Stomach (tissue), 4 donors: ENCODE data around the gene C1orf174.

Experiments used
- CTCF ChIP-seq, 7 experiments: fragments of 450-650 bp in 4 of 7; fragments of 200-600 bp in 3 of 7; sonication (generic) in 3 of 7; IDR thresholded peaks; one replicate each; pipeline ENCODE4 v1.5.1; 2016 to 2019; ENCODE audit warnings: antibody characterized with exemption in 7 of 7, control low read depth in 2 of 7, mild to moderate bottlenecking in 1 of 7
- POLR2A ChIP-seq, 4 donors: fragments of 450-650 bp; IDR thresholded peaks; one replicate each; pipeline ENCODE4 v1.6.1; 2016; ENCODE audit warnings: antibody characterized with exemption in 4 of 4, control low read depth in 2 of 4, mild to moderate bottlenecking in 1 of 4, moderate library complexity in 1 of 4
- POLR2AphosphoS5 ChIP-seq, 3 donors: sonication (generic); formaldehyde crosslinking; IDR thresholded peaks; one replicate each; pipeline ENCODE4 v1.6.1; 2016; ENCODE audit warnings: antibody characterized with exemption in 3 of 3

GRCh38 chr1:3883194-3883925 is 16.7 kb downstream of the C1orf174 start:
- TF ChIP-seq CTCF (IDR thresholded peaks at IDR 0.05), result no peak
- no peak for TF ChIP-seq POLR2A (IDR thresholded peaks at IDR 0.05)
- no peak for TF ChIP-seq POLR2AphosphoS5 (IDR thresholded peaks at IDR 0.05)
